KMS-11 (cell line): ENCODE results near the gene DLX1.

ENCODE experiments used
- H2AFZ ChIP-seq: fragments of 200-600 bp; sonication (generic); 2 replicates; pipeline ENCODE4 v1.6.1; 2016; ENCODE audit warnings: antibody characterized with exemption, mixed run types, low read depth
- H3K27ac ChIP-seq: fragments of 200-600 bp; sonication (generic); 2 replicates; pipeline ENCODE4 v1.6.1; 2016; ENCODE audit warnings: mild to moderate bottlenecking, mixed run types
- H3K27me3 ChIP-seq: fragments of 200-600 bp; sonication (generic); 2 replicates; pipeline ENCODE4 v1.6.1; 2017; ENCODE audit warnings: mild to moderate bottlenecking, low read depth, mixed run types, moderate library complexity; ENCODE audit not compliant: insufficient read depth
- H3K36me3 ChIP-seq: fragments of 200-600 bp; sonication (generic); 2 replicates; pipeline ENCODE4 v1.6.1; 2017; ENCODE audit warnings: mild to moderate bottlenecking, mixed run types; ENCODE audit not compliant: insufficient read depth
- H3K4me1 ChIP-seq: fragments of 200-600 bp; sonication (generic); 2 replicates; pipeline ENCODE4 v1.6.1; 2016; ENCODE audit warnings: mild to moderate bottlenecking, low read depth, mixed run types; ENCODE audit not compliant: poor library complexity, severe bottlenecking
- H3K4me2 ChIP-seq: fragments of 200-600 bp; sonication (generic); 2 replicates; pipeline ENCODE4 v1.7.0; 2016; ENCODE audit warnings: mild to moderate bottlenecking, mixed run types
- H3K4me3 ChIP-seq: fragments of 200-600 bp; sonication (generic); IDR thresholded peaks from 2 replicates; pipeline ENCODE4 v1.6.1; 2017; ENCODE audit warnings: low read depth, low read length, mixed read lengths; ENCODE audit not compliant: insufficient read depth
- H3K79me2 ChIP-seq: fragments of 200-600 bp; sonication (generic); 2 replicates; pipeline ENCODE4 v1.6.1; 2016; ENCODE audit warnings: low read depth, mixed run types; ENCODE audit not compliant: insufficient read depth
- H3K9ac ChIP-seq: fragments of 200-600 bp; sonication (generic); 2 replicates; pipeline ENCODE4 v1.6.1; 2016; ENCODE audit warnings: mild to moderate bottlenecking, mixed run types
- H4K20me1 ChIP-seq: fragments of 200-600 bp; sonication (generic); 2 replicates; pipeline ENCODE4 v1.6.1; 2016; ENCODE audit warnings: mild to moderate bottlenecking, mixed run types; ENCODE audit not compliant: insufficient read depth
- CTCF ChIP-seq: fragments of 200-600 bp; sonication (generic); conservative IDR thresholded peaks from 2 replicates; pipeline ENCODE4 v1.6.1; 2017; ENCODE audit warnings: low read depth, mild to moderate bottlenecking, antibody characterized with exemption, low read length, moderate library complexity, mixed read lengths

The DLX1 gene

GRCh38 chr2:172082105-172082943 lies 3.0 kb upstream of the DLX1 start:
- no peak overlapping the region for H3K9ac ChIP-seq
- H3K27ac ChIP-seq, result no peak overlapping the region
- no peaks in the 10 kb centered on the region for H3K36me3 ChIP-seq
- H4K20me1 ChIP-seq, result no peaks in the 10 kb centered on the region
- no peak overlapping the region for H3K4me2 ChIP-seq
- no peak overlapping the region for H2AFZ ChIP-seq
- H3K79me2 ChIP-seq, result no peaks in the 10 kb centered on the region
- no peak for TF ChIP-seq CTCF
- peaks cover 4% of the 10 kb centered on the region for H3K4me1 ChIP-seq
- peaks cover 24% of the 10 kb centered on the region for H3K27me3 ChIP-seq
- H3K4me3 ChIP-seq, result no peak overlapping the region

- H3K4me1 ChIP-seq, result peaks cover 4% of the 10 kb centered on the region
- peaks cover 32% of the 10 kb centered on the region for H3K27me3 ChIP-seq
- no peaks in the 10 kb centered on the region for H3K36me3 ChIP-seq
- H2AFZ ChIP-seq, result no peak overlapping the region
- no peak overlapping the region for H3K4me3 ChIP-seq
- no peak overlapping the region for H3K9ac ChIP-seq
- H3K79me2 ChIP-seq, result no peaks in the 10 kb centered on the region
- H3K27ac ChIP-seq, result no peak overlapping the region
- no peak for TF ChIP-seq CTCF
- no peaks in the 10 kb centered on the region for H4K20me1 ChIP-seq
- no peak overlapping the region for H3K4me2 ChIP-seq
Measured at GRCh38 chr2:172082944-172083627, 2.2 kb upstream of the DLX1 start.

- Histone ChIP-seq H3K4me1 (peaks cover 4% of the 10 kb centered on the region), H2AFZ (peak overlapping the region; percentile 65; the same call in 1 of the 2 replicates), H3K4me3 (no peak overlapping the region), H3K9ac (no peak overlapping the region), H3K36me3 (no peaks in the 10 kb centered on the region), H3K4me2 (peak overlapping the region; percentile 28; the same call in 1 of the 2 replicates), H4K20me1 (no peaks in the 10 kb centered on the region), H3K27me3 (peaks cover 39% of the 10 kb centered on the region), H3K79me2 (no peaks in the 10 kb centered on the region), H3K27ac (no peak overlapping the region)
- TF ChIP-seq CTCF, result no peak
Measured at GRCh38 chr2:172083628-172084394, 1.5 kb upstream of the DLX1 start.

- peak overlapping the region; percentile 65 for H2AFZ ChIP-seq
- no peaks in the 10 kb centered on the region for H4K20me1 ChIP-seq
- H3K79me2 ChIP-seq, result no peaks in the 10 kb centered on the region
- peaks cover 44% of the 10 kb centered on the region for H3K27me3 ChIP-seq
- no peak overlapping the region for H3K27ac ChIP-seq
- peaks cover 4% of the 10 kb centered on the region for H3K4me1 ChIP-seq
- no peak for TF ChIP-seq CTCF
- H3K4me2 ChIP-seq, result peak overlapping the region; percentile 28
- no peak overlapping the region for H3K9ac ChIP-seq
- H3K36me3 ChIP-seq, result no peaks in the 10 kb centered on the region
- H3K4me3 ChIP-seq, result no peak overlapping the region
Measured at GRCh38 chr2:172084395-172084644, 987 bp upstream of the DLX1 start.
